ENCODE measurements around the gene UBAC2.

UBAC2 gene

DNA sequence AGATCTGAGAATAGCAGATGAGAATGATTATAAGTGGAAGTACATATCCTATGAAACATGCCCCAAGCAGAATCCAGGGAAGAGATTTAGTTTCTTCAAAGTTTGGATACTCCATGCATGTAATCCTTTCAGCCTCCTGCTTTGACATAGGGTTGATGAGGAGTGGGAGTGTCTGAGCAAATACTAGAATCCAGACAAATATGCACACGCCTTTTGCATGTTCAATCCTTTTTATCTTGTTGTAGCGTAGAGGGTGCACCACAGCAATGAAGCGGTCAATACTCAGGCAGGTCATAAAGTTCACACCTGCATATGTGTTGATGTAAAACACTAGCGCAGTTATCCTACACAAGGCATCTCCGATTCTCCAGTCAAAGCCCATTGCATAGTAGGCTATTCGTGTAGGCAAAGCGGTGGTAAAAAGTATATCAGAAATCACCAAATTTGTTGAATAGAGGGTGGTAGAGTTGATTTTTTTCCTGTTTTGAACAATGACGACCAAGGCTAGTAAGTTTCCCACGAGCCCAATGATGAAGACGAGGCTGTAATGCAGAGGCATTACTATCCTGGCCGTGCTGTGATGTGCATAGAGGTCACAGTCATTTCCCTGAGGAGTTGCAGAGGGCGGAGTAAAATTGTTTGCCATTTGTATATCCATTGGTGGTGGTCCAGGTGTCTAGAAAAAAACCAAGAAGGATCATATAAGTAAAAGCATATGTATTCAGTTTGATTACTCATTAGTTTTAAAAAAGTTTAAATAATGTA, 95.0 kb downstream of the UBAC2 start:
- DNase-seq (ENCODE audit: low spot score), result no peak

DNA sequence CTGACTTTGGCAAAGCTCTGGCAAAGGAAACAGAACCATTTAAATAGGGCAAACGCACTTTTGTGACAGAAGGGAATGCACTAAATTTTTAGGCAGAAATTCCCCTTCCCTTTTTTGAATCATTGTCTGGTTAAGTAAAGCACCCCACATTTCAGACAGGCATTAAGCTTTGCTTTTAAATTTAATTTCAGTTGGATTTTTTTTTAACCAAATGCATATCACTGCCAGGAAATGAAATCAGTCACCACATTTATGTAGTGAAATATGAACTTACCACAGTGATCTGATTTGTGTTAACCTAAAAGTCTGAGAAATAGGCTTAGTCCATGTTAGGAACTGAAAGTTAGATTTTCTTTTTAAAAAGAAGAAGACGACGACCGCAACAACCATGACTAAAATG, 95.7 kb downstream of the UBAC2 start:
- DNase-seq (ENCODE audit: low spot score), result no peak

DNA sequence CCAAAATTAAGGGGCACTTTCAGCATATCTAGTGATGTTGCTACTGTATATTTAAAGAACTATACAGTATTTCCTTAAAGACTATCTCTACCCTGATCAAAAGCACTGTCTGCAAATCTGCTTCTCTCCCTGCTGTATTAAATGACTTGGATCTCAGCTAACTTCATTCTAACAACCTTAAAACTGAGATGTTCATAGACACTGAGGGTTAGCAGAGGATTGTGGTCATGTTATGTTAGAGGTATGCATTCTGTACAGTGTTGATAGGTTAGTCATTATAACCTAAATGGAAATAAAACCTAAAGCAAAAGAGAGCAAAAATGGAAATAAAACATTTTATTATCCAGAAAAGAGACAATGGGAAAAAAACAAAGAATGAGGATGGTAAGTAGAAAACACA, 96.7 kb downstream of the UBAC2 start:
- DNase-seq (ENCODE audit: low spot score), result no peak

DNA sequence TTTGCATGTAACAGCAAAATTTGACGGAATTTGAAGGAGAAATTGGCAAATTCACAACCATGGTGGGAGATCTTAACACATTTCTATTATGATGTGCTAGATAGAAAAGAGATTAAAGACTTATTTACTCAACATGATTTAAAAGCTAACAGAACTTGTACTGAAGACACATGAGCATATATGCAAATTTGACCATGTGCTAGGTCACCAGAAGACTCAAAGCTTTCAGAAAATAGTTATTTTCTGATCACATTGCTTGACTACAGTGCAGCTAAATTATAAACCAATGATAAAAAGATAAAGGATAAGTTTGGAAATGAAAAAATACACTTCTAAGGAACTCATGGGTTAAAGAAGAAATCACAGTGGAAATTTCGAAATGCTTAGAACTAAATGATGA, 97.4 kb downstream of the UBAC2 start:
- DNase-seq (ENCODE audit: low spot score), result no peak

DNA sequence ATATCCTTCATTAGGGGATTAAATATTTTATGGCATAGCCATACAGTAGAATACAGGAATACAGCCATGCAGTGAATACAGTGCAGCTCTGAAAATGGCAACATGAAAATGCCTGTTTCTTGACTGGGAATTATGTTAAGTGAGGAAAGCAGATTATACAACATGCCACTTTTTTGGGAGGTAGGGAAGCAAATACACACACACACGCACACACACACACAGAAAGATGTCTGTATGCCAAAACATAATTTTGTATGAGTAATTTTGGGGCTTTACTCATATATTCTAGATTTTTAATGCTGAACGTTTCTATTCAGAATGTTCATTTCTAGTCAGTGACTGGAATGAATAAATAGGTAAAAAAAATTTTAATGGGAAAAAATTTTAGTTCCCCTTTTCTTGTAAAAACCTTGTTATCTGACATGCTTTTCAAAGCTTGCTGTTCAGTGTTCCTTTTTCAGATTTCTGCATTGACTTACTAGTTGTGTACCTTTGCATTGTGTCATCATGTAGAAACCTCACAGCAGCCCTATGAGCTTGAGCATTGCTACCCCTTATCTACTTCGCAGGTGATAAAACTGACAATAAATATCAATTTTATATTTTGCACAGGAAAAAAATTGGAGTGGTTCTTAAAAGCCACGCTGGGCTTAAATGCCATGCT, 98.7 kb downstream of the UBAC2 start:
- no peak for DNase-seq (ENCODE audit: low spot score)

DNA sequence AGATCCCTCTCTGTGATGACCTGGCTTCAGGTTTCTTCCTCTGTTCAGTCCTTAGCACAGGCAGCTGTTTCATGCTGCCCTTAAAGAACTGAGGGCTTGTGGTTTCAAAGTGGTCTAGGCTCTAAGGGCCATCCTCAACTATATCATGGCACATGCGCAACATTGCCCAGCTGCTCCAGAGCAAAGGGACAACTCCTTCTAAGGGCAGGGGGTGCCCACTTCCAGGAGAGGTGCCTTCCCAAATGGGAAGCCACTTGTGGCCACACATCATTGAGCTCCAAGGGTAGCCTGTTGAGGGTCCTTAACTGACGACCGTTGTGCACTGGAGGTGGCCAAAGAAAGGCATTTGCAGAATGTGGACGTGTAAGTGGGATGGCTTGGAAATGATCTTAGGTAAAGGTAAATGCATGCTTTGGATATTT, 99.3 kb downstream of the UBAC2 start:
- no peak for DNase-seq (ENCODE audit: low spot score)

DNA sequence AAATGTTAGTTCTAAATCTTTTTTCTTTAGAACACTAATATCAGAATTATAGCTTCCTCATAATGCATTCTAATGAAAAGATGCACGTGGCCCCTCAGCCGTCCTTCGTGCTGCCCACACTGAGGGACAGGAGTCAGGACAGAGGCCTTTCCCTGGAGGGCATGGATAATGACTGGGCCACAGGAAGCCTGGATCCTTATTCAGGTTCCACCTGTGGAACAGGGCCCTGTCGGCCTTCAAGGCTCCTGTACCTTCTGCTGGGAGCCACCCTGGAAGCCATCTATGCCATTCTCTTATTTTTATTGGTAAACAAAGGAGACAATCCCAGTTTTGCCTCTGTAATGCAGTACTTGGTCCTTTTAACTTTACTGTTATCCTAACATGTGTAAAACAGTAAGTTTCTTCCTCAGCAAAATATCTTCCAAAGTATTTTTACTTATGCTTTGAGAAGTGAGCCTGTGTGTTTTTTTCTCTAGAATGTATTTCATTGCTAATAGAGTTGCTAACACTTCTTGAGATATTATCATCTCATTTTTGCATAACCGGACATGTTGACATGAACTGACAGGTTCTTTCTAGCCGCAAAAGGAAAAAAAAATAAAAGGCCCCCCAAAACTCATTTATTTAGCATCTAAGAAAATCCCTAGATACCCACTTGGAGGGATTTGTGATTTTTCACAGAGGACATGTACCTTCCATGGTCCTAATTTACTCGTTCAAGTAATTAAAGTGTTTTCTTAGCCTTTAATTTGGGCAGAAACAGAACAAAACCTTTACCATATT, 100.6 kb downstream of the UBAC2 start:
- no peak for DNase-seq (ENCODE audit: low spot score)

DNA sequence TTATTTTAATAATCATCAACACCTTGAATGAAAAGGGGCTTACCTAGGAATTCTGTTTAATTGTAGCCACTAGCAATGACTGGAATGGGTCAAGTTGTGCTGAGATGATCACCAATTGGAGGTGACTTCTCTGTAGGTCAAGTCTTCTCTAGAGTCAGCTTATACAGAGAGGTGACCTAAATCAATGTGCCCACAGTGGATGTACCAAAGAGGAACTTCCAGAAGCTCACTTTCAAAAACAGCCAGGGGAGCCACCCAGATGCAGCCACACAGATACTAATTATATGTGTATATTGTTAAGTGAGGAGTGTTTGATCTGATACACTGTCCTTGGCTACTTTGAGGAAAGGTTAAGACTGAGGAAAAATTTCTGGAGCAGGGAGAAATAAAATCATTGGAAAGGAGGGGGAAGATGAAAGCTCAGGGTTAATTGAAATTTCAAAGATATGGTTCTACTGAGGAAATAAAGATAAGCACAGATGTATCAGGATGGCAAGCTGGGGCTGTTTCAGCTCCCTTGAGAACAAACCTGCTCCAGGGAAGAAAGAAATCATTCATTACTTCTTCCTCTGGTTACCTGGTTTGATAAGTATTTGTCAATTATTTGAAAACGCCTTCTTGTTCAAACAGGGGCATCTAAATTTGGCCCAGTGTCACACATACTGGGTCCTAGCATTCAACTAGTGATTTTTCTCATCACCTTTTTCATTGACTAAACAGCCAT, 101.4 kb downstream of the UBAC2 start:
- no peak for DNase-seq (ENCODE audit: low spot score)

DNA sequence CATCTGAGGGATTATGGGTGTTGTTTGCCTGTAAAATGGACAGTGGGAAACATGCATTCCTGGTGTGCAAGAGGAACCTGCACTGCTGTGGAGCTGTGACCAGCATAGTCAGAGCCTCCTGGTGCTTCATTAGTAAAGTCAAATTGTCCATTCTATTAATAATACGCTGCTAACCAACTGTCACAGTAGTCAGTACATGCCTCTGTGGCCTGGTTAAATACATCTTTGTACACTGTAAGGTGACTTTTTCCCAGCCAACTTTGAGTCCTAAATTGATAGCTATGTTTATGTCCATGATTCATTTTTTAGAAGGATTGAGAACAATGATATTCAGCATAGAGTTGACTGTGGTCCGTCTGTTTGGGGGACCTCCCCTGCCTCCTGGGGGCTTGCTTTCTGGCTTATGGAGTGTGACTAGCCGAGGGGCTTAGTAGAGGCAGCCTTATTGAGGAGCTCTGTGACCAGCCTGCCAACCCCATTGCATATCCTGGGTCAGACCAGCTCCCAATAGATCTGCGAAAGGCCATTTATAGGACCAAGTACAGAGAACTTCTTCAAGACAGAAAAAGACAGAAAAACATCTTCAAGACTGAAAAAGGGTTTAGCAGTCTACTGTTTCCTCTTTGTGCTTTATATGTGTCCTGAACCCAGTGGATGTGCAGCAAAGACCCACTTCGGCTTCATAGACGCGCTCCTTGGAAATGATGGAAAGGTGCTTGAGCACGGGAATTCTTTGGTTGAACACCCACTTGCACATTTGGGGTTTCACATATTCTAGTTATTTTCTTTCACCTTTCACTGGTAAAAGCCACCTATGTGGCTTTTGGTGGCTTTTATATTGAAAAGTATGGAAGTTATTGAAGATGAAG, 102.2 kb downstream of the UBAC2 start:
- DNase-seq (ENCODE audit: low spot score), result no peak

DNA sequence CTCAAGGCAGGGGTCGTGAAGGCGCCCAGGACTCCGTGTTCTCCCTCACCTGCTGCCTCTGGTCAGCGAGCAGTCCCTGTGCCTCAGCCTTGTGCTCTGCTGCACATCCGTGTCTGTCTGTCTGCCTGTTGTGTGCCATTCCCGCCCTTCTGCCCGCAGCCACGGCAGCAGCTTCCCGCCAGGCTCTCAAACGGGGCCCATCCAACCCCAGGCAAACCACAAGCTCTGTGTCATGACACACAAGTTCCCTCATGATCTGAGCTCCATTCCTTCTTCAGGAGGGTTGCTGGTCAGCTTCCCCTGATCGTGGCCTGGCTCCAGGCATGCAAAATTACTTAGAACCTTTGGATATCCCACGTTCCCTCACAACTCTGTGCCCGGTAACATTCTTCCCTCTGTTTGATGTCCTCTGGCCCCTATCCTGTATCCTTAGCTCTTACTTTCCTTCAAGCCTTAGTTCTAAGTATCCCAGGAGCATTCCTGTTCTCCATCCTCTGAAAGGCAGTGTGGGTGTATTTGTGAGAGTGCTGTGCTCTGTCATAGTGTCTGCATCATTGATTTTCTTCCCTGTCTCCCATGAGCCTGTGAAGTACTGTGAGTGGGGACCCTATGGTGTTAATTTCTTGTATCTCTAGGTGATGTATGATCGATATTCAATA, 103.3 kb downstream of the UBAC2 start:
- no peak for DNase-seq (ENCODE audit: low spot score)

DNA sequence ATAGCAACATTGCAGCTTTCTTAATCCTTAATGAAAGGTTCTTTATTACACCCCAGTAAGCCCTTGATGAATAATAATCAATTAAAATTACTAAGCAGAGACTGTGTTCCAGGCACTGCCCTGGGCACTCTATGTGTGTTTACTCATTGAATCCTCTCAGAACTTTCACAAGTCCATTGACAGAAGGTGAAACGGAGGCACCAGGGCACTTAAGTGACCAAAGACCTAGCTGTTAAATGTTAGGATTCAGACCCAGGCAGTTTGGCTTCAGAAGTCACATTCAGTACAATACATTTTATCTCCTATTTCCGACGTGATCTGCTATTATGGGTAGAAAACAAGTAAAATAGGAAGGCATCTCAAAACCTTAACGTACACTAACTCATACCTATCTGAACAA, 103.9 kb downstream of the UBAC2 start:
- no peak for DNase-seq (ENCODE audit: low spot score)

DNA sequence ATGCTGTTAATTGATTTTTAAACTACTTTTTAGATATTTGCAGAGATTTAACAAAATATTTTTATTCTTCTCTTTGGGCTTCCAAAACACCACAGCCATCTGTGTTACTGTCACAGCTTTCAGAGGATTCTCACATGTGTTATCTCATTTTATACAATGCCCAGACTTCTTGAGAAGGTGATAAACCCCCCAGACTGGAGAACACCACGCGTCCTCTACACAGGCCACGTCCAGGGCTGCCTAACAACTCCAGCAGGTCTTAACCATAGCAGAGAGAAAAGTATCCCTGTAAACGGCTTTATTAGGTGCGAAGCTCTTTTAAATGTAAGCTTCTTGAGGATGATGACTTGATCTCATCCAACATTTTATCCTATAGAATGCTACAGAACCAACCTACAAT, 104.5 kb downstream of the UBAC2 start:
- DNase-seq (ENCODE audit: low spot score), result no peak

DNA sequence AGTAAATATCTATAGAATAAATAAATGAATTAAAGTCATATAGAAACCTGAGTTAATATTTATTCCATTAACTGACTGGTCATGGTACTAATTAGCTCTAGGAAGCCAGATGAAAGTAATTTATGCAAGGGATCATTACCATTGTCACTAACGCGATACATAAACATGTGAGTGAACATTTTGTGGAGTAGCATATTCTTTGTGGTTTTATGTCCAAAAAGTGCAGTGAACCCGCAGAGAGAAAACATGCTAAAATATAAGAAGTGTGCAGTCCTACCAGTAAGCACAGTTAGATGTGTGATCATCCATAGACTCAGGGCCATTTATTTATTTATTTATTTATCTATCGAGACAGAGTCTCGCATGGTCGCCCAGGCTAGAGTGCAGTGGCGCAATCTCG, 104.9 kb downstream of the UBAC2 start:
- no peak for DNase-seq (ENCODE audit: low spot score)

DNA sequence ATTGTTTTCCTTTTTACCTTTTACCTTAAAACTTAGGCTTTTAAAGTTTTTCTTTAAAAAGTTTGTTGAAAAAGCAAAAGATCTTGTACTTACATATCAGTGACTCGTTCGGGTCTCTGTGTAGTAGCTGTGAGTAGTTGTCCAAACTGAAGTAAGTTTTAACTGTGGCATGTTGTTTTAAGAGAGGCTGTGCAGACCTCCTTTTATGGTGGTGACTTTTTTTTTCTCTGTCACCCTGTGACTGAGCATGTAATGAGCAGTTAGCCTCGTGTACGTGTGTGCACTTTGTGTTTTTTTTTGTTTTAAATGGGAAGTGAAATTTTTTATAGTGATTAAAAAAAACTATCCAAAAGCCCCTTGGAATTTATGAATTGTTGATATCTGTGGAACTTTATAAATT, 106.6 kb downstream of the UBAC2 start, which contains the start of gene GPR183:
GPR183 (minus strand) TSS at position 153 of the 400 bp plus-strand sequence. CDS start 11,254 bp downstream, outside the sequence.
- no peak for DNase-seq (ENCODE audit: low spot score)

DNA sequence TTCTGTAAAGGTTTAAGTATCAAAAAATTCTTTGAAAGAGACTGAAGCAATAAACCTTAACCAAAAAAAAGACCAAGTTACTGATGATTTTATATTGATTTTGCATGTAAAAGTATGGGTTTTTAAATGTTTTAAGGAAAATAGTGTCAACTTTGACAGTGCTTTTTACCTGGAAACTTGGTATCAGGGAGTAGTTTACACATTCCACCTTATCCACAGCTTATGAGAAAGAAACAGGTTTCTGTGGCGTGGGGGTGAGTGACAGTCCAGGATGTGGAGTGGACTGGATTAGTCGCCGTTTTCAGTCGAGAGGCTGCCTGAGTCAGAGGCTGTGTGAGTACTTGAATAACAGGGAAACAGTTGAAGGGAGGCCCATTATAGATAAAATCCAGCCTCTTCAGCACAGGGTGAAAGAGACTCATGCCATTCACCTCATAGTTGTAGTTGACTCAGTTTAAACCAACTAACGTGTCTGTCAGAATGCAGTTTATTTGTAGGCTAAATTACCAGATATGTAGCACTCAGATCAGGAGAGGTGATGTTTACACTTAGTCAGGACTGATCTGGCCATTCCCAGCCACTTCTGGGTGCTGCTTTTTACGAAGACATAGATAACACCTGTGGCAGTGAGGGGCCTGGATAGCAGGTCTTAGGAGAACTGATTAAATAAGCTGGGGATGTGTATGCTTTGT, 107.1 kb downstream of the UBAC2 start:
- DNase-seq (ENCODE audit: low spot score), result no peak

DNA sequence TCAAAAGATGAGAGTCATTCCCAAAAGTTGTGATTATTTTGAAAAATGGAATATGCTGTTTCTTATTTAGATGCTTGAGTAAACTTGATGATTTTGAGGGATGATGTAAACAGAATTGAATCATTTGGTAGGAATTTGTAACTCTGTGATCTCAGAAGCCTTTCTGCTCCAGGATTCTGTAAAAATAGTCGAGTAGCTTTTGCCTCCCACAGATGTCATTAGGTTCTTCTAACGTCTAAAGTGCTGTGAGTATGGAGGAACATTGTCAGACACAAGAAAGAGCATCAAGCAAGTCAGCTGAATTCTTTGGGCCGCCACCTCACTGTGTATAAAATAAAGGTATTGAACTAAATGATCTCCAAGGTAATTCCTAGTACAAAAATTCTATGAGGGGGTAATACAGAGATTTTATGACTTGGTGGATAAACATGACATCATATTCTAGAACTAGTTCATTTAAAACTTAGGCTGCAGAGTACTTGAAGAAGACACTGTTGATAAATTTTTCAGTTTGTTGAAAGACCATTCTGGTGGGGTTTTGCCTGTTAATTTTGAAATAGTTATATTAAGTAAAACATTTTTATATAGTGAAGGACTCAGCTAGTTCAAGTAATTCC, 107.9 kb downstream of the UBAC2 start:
- DNase-seq (ENCODE audit: low spot score), result no peak

DNA sequence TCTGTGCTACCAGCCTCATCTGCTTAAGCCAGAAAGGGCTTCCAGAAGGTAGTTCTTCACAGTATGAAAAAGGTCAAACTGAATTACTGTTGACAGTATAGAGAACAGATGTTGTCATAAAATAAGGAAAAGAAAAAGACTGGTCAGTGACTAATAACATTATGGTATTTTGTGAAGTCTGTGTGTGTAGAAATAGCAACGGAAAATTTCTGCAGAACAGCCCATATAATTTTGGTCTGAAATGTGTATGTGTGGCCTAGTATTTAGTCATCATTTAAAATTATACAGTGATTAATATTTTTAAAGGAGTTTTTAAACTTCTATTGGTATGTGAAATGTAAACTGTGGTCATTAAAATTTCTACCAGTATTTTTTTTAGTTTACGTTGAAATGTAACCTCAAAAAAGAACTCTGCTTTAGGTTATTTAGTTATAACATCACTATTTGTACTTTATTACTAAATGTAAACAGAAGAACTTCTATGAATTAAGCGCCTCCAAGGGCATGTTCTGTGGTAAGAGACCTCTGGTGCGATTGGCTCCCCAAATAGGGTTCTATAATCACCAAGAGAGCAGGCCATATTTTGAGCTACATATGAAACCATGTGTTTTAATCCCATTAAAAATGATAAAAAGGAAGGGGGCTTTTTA, 109.9 kb downstream of the UBAC2 start:
- no peak for DNase-seq (ENCODE audit: low spot score)

DNA sequence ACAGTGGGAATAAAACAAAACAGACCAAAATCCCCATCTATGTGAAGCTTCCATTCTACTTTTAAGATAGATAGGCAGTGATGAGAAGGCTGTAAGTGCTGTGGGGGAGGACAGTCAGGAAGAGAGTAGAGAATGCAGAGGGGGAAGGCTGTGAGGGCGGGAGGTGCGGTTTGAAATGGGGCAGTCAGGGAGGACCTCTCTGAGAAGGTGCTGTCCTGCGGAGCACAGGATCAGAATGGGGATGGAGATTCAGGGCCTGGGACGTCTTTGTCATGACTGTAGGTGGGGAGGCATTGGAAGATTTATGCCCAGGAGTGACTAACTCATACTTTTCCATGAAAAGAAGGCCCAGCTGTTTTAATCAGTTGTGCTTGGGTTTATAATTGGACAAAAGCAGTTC, 110.5 kb downstream of the UBAC2 start:
- DNase-seq (ENCODE audit: low spot score), result no peak
